Activated CD8-positive, alpha-beta memory T cell treated with anti-CD3 and anti-CD28 coated beads, Interleukin-2, amount 50 U/mL, for 1 hour (primary cell): Measurements from ENCODE around the gene BAX.

Experiments
- DNase-seq: peaks from one replicate; pipeline ENCODE4 v3.0.0-alpha.2; 2020; ENCODE audit errors: extremely low read depth

BAX gene

GRCh38 chr19:48962029-48962848, 7.6 kb downstream of the BAX start:
- no peak for DNase-seq

GRCh38 chr19:48962849-48963165, 8.1 kb downstream of the BAX start:
- DNase-seq: no peak

- DNase-seq: no peak
Observed at GRCh38 chr19:48963371-48964204, 8.9 kb downstream of the BAX start.

GRCh38 chr19:48964205-48965039, 9.7 kb downstream of the BAX start:
- no peak for DNase-seq

- DNase-seq: peak; percentile 59
Observed at GRCh38 chr19:48965040-48965805, 10.5 kb downstream of the BAX start, which contains the start of gene FTL. FTL (plus strand) TSS chr19:48965309; CDS start chr19:48965508, 199 bp downstream.

GRCh38 chr19:48965806-48966540, 11.3 kb downstream of the BAX start:
- DNase-seq: peak; percentile 73

- no peak for DNase-seq
Observed at GRCh38 chr19:48966541-48967345, 12.1 kb downstream of the BAX start.

- no peak for DNase-seq
Observed at GRCh38 chr19:48967346-48968178, 12.9 kb downstream of the BAX start.

- no peak for DNase-seq
Observed at GRCh38 chr19:48968179-48968661, 13.5 kb downstream of the BAX start.

- no peak for DNase-seq
Observed at GRCh38 chr19:48968813-48969218, 14.1 kb downstream of the BAX start.

- no peak for DNase-seq
Observed at GRCh38 chr19:48969276-48970138, 14.8 kb downstream of the BAX start.

- no peak for DNase-seq
Observed at GRCh38 chr19:48970139-48970766, 15.6 kb downstream of the BAX start.

- DNase-seq: no peak
Observed at GRCh38 chr19:48970923-48971395, 16.3 kb downstream of the BAX start.

- no peak for DNase-seq
Observed at GRCh38 chr19:48975947-48976847, 21.5 kb downstream of the BAX start.

- DNase-seq: no peak
Observed at GRCh38 chr19:48977061-48977460, 22.4 kb downstream of the BAX start.

- DNase-seq: no peak
Observed at GRCh38 chr19:48982280-48982679, 27.6 kb downstream of the BAX start.
